GM23248 (cell line): Measurements from ENCODE around the gene HNRNPLL. TPM values are rescaled to one million over a fixed set of nuclear protein-coding genes. Genes with fewer than 3 reads are reported as not detected.

Experiments
- DNase-seq: peaks from one replicate; pipeline ENCODE4 v3.0.0-alpha.2; 2015
- H2AFZ ChIP-seq: fragments of 200-600 bp; sonication (generic); 2 replicates; pipeline ENCODE4 v1.6.1; 2016; ENCODE audit warnings: antibody characterized with exemption
- H3F3A ChIP-seq: fragments of 200-600 bp; sonication (generic); 2 replicates; pipeline ENCODE4 v1.6.1; 2016; ENCODE audit warnings: mild to moderate bottlenecking, antibody characterized with exemption, mixed run types; ENCODE audit not compliant: insufficient read depth
- H3K27ac ChIP-seq: fragments of 200-600 bp; sonication (generic); 2 replicates; pipeline ENCODE4 v1.5.1; 2016; ENCODE audit warnings: mild to moderate bottlenecking
- H3K27me3 ChIP-seq: fragments of 200-600 bp; sonication (generic); replicated peaks from 2 replicates; pipeline ENCODE4 v1.6.1; 2016; ENCODE audit warnings: mild to moderate bottlenecking; ENCODE audit not compliant: insufficient read depth
- H3K36me3 ChIP-seq: fragments of 200-600 bp; sonication (generic); 2 replicates; pipeline ENCODE4 v1.6.1; 2016; ENCODE audit warnings: low read depth, mild to moderate bottlenecking
- H3K4me1 ChIP-seq: fragments of 200-600 bp; sonication (generic); 2 replicates; pipeline ENCODE4 v1.6.1; 2016; ENCODE audit warnings: mild to moderate bottlenecking; ENCODE audit not compliant: insufficient read depth
- H3K4me2 ChIP-seq: fragments of 200-600 bp; sonication (generic); one replicate; pipeline ENCODE4 v1.6.1; 2016; ENCODE audit warnings: mild to moderate bottlenecking; ENCODE audit not compliant: unreplicated experiment
- H3K4me3 ChIP-seq: fragments of 200-600 bp; sonication (generic); 2 replicates; pipeline ENCODE4 v1.5.1; 2016; ENCODE audit warnings: mild to moderate bottlenecking
- H3K79me2 ChIP-seq: fragments of 200-600 bp; sonication (generic); 2 replicates; pipeline ENCODE4 v1.6.1; 2016; ENCODE audit warnings: mild to moderate bottlenecking; ENCODE audit not compliant: insufficient read depth
- H3K9ac ChIP-seq: fragments of 200-600 bp; sonication (generic); 2 replicates; pipeline ENCODE4 v1.6.1; 2016; ENCODE audit warnings: mild to moderate bottlenecking
- H3K9me2 ChIP-seq: fragments of 200-600 bp; sonication (generic); 2 replicates; pipeline ENCODE4 v1.6.1; 2016; ENCODE audit warnings: mixed run types, mild to moderate bottlenecking, moderate library complexity; ENCODE audit not compliant: insufficient read depth
- H3K9me3 ChIP-seq: fragments of 200-600 bp; sonication (generic); one replicate; pipeline ENCODE4 v1.6.1; 2017; ENCODE audit warnings: low read depth
- H4K20me1 ChIP-seq: fragments of 200-600 bp; sonication (generic); 2 replicates; pipeline ENCODE4 v1.6.0; 2016; ENCODE audit not compliant: insufficient read depth
- EZH2 ChIP-seq: fragments of 200-600 bp; sonication (generic); IDR thresholded peaks from 2 replicates; pipeline ENCODE4 v1.6.1; 2018; ENCODE audit warnings: antibody characterized with exemption, mild to moderate bottlenecking; ENCODE audit not compliant: insufficient read depth, poor library complexity, severe bottlenecking
- EZH2phosphoT487 ChIP-seq: fragments of 200-600 bp; sonication (generic); IDR thresholded peaks from 2 replicates; pipeline ENCODE4 v1.6.1; 2018; ENCODE audit warnings: antibody characterized with exemption, moderate library complexity, mild to moderate bottlenecking, low read depth; ENCODE audit not compliant: insufficient read depth
- WGBS, 2 experiments: methylation state at CpG; one replicate each; pipeline ENCODE4 v1.1.6; 2015 to 2017; ENCODE audit warnings: low lambda C conversion rate in 2 of 2, low coverage in 1 of 2; ENCODE audit errors: missing lambda C conversion rate in 2 of 2; 5-methylcytosine and 5-hydroxymethylcytosine counted together
- in situ Hi-C: fragments of 300-500 bp; cut with MboI; formaldehyde crosslinking; loops from 2 replicates; pipeline ENCODE4 v1.15.0; 2020
- polyA plus RNA-seq: library from polyadenylated mRNA; unstranded; fragments of >200 nt; fragmentation: Nextera tagmentation; extraction: Ambion mirVana; gene quantifications from 2 replicates; pipeline ENCODE4 v1.2.1, GENCODE V29; 2016
- total RNA-seq: library from RNA; depleted of rRNA; stranded (reverse); fragments of >200 nt; shearing (Covaris generic); gene quantifications from 2 replicates; pipeline ENCODE4 v1.2.3, GENCODE V29; 2014

The HNRNPLL gene
- total and polyA plus RNA-seq, 2 experiments from 2014 or later = 31.3 to 42.6 TPM

- Histone ChIP-seq H3K79me2 (no peaks in the 10 kb centered on the region), H3K4me3 (no peak overlapping the region), H3K27me3 (no peaks in the 10 kb centered on the region), H3K9me2 (no peaks in the 10 kb centered on the region), H3F3A (no peaks in the 10 kb centered on the region), H3K4me2 (no peak overlapping the region), H3K9ac (no peak overlapping the region), H4K20me1 (no peaks in the 10 kb centered on the region), H3K9me3 (no peaks in the 10 kb centered on the region), H2AFZ (no peak overlapping the region), H3K36me3 (no peaks in the 10 kb centered on the region), H3K4me1 (no peaks in the 10 kb centered on the region), H3K27ac (no peak overlapping the region)
- WGBS, 2 experiments = 35 to 48% methylated on average over 2 of the region's 2 CpGs
- TF ChIP-seq EZH2phosphoT487 (no peak), EZH2 (no peak)
- no peak for DNase-seq
- in situ Hi-C loops = no loop called here
These were observed 29.2 kb upstream of the HNRNPLL start for GRCh38 chr2:38631976-38632375.

GRCh38 chr2:38629684-38630083 lies 27.0 kb upstream of the HNRNPLL start:
- H3K9me2 ChIP-seq = no peaks in the 10 kb centered on the region
- no peak overlapping the region for H3K4me3 ChIP-seq
- no peak for TF ChIP-seq EZH2phosphoT487
- TF ChIP-seq EZH2 = no peak
- WGBS, 2 experiments = 42 to 60% methylated on average over 1 of the region's 1 CpG
- H4K20me1 ChIP-seq = no peaks in the 10 kb centered on the region
- H3K4me2 ChIP-seq = no peak overlapping the region
- no peaks in the 10 kb centered on the region for H3K36me3 ChIP-seq
- no peaks in the 10 kb centered on the region for H3K79me2 ChIP-seq
- H3K4me1 ChIP-seq = no peaks in the 10 kb centered on the region
- H3F3A ChIP-seq = no peaks in the 10 kb centered on the region
- no peak overlapping the region for H2AFZ ChIP-seq
- H3K27ac ChIP-seq = no peak overlapping the region
- no peak overlapping the region for H3K9ac ChIP-seq
- H3K9me3 ChIP-seq = no peaks in the 10 kb centered on the region
- in situ Hi-C loops = no loop called here
- H3K27me3 ChIP-seq = no peaks in the 10 kb centered on the region
- no peak for DNase-seq

GRCh38 chr2:38627391-38627790 lies 24.7 kb upstream of the HNRNPLL start:
- 75 to 79% methylated on average over 4 of the region's 4 CpGs for WGBS, 2 experiments
- Histone ChIP-seq H3K9me3 (no peaks in the 10 kb centered on the region), H3K36me3 (no peaks in the 10 kb centered on the region), H3K4me1 (no peaks in the 10 kb centered on the region), H3K9me2 (no peaks in the 10 kb centered on the region), H3K27ac (no peak overlapping the region), H2AFZ (no peak overlapping the region), H3K4me2 (no peak overlapping the region), H3F3A (no peaks in the 10 kb centered on the region), H3K9ac (no peak overlapping the region), H3K27me3 (no peaks in the 10 kb centered on the region), H3K79me2 (no peaks in the 10 kb centered on the region), H4K20me1 (no peaks in the 10 kb centered on the region), H3K4me3 (no peak overlapping the region)
- TF ChIP-seq EZH2 (no peak), EZH2phosphoT487 (no peak)
- DNase-seq = no peak
- in situ Hi-C loops = no loop called here

DNA sequence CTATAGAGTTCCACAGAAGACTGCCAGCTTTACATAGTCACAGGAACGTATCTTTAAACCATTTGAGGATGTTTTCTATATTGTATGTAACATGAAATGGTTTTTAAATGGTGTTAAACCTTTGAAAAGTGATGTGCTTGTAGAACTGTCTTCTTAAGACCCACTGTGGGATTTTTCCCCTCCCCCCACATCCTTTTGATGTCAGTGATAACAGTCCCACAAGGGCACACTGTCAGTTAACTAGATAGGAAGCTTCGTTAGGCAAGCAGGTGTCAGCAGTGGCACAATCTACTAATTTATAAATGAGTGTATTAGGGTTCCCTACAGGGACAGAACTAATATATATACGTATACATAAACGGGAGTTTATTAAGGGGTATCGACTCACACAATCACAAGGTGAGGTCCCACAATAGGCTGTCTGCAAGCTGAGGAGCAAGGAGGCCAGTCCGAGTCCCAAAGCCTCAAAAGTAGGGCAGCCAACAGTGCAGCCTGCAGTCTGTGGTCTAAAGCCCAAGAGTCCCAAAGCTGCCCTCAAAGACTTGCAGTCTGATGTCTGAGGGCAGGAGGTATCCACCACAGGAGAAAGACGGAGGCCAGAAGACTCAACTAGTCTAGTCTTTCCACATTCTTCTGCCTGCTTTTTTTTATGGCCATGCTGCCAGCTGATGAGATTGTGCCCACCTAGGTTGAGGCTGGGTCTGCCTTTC lies 23.8 kb upstream of the HNRNPLL start:
- Histone ChIP-seq H3K9me3 (no peaks in the 10 kb centered on the region), H3K4me2 (no peak overlapping the region), H3K4me1 (no peaks in the 10 kb centered on the region), H3K9ac (no peak overlapping the region), H3K36me3 (no peaks in the 10 kb centered on the region), H3K79me2 (no peaks in the 10 kb centered on the region), H3F3A (no peaks in the 10 kb centered on the region), H2AFZ (no peak overlapping the region), H3K4me3 (no peak overlapping the region), H3K27ac (no peak overlapping the region), H3K27me3 (no peaks in the 10 kb centered on the region), H4K20me1 (no peaks in the 10 kb centered on the region), H3K9me2 (no peaks in the 10 kb centered on the region)
- TF ChIP-seq EZH2phosphoT487 (no peak), EZH2 (no peak)
- 83 to 86% methylated on average over 7 of the region's 7 CpGs for WGBS, 2 experiments
- in situ Hi-C loops = no loop called here
- no peak for DNase-seq

- Histone ChIP-seq H3K36me3 (no peaks in the 10 kb centered on the region), H3K9me2 (no peaks in the 10 kb centered on the region), H3K9me3 (no peaks in the 10 kb centered on the region), H3K4me2 (no peak overlapping the region), H4K20me1 (no peaks in the 10 kb centered on the region), H3K79me2 (no peaks in the 10 kb centered on the region), H3K4me3 (no peak overlapping the region), H3K27me3 (no peaks in the 10 kb centered on the region), H2AFZ (no peak overlapping the region), H3K27ac (no peak overlapping the region), H3F3A (no peaks in the 10 kb centered on the region), H3K9ac (no peak overlapping the region), H3K4me1 (no peaks in the 10 kb centered on the region)
- in situ Hi-C loops = no loop called here
- TF ChIP-seq EZH2 (no peak), EZH2phosphoT487 (no peak)
- 80 to 84% methylated on average over 3 of the region's 3 CpGs for WGBS, 2 experiments
- no peak for DNase-seq
These were observed 19.5 kb upstream of the HNRNPLL start for GRCh38 chr2:38622210-38622609.
